Dedifferentiated amniotic fluid mesenchymal stem cell (primary cell): Measurements from ENCODE around the gene NT5C1B.
"Not testable (repeated sequence)": the region's sequence is repeated elsewhere in the genome, so short reads cannot be mapped to it uniquely, and the experiment has no call there.

Experiments
- DNase-seq: peaks from one replicate; pipeline ENCODE4 v3.0.0-alpha.2; 2016; ENCODE audit errors: extremely low spot score

The NT5C1B gene

GRCh38 chr2:18589354-18589753 lies at the start of gene NT5C1B:
Gene NT5C1B (minus strand): TSS chr2:18589569. CDS start chr2:18589468, 101 bp downstream.
- DNase-seq, result no peak

GRCh38 chr2:18637196-18637595 lies 47.8 kb upstream of the NT5C1B start:
- no peak for DNase-seq

GRCh38 chr2:18632699-18633098 lies 43.3 kb upstream of the NT5C1B start:
- not testable (repeated sequence) for DNase-seq

GRCh38 chr2:18630941-18631340 lies 41.6 kb upstream of the NT5C1B start:
- DNase-seq, result no peak

GRCh38 chr2:18630541-18630940 lies 41.2 kb upstream of the NT5C1B start:
- DNase-seq, result no peak

GRCh38 chr2:18630101-18630500 lies 40.7 kb upstream of the NT5C1B start:
- no peak for DNase-seq

- DNase-seq, result no peak
Observed at GRCh38 chr2:18626958-18627650, 37.7 kb upstream of the NT5C1B start.

GRCh38 chr2:18626256-18626668 lies 36.9 kb upstream of the NT5C1B start:
- DNase-seq, result peak; percentile 30

GRCh38 chr2:18625563-18625962 lies 36.2 kb upstream of the NT5C1B start:
- DNase-seq, result no peak

- no peak for DNase-seq
Observed at GRCh38 chr2:18623782-18624181, 34.4 kb upstream of the NT5C1B start.

GRCh38 chr2:18620867-18621632 lies 31.7 kb upstream of the NT5C1B start:
- no peak for DNase-seq

GRCh38 chr2:18619091-18619490 lies 29.7 kb upstream of the NT5C1B start:
- no peak for DNase-seq

- peak; percentile 87 for DNase-seq
Observed at GRCh38 chr2:18614041-18614440, 24.7 kb upstream of the NT5C1B start.

- no peak for DNase-seq
Observed at GRCh38 chr2:18612133-18612532, 22.8 kb upstream of the NT5C1B start.

- DNase-seq, result no peak
Observed at GRCh38 chr2:18611604-18612003, 22.2 kb upstream of the NT5C1B start.

- DNase-seq, result no peak
Observed at GRCh38 chr2:18611184-18611583, 21.8 kb upstream of the NT5C1B start.

GRCh38 chr2:18610651-18611050 lies 21.3 kb upstream of the NT5C1B start:
- no peak for DNase-seq

- no peak for DNase-seq
Observed at GRCh38 chr2:18610090-18610489, 20.7 kb upstream of the NT5C1B start.

- no peak for DNase-seq
Observed at GRCh38 chr2:18605115-18605514, 15.7 kb upstream of the NT5C1B start.

- DNase-seq, result no peak
Observed at GRCh38 chr2:18604531-18604885, 15.1 kb upstream of the NT5C1B start.

GRCh38 chr2:18603854-18604530 lies 14.6 kb upstream of the NT5C1B start:
- DNase-seq, result no peak

- DNase-seq, result no peak
Observed at GRCh38 chr2:18602298-18602697, 12.9 kb upstream of the NT5C1B start.

- DNase-seq, result no peak
Observed at GRCh38 chr2:18600255-18600613, 10.9 kb upstream of the NT5C1B start.
